K562 (cell line): ENCODE measurements around the gene IGLON5. TPM values are rescaled to one million over a fixed set of nuclear protein-coding genes. Genes with fewer than 3 reads are reported as not detected.

Experiments used
- ARHGAP35 ChIP-seq: fragments of 450-650 bp; IDR thresholded peaks from 2 replicates; pipeline ENCODE4 v1.6.1; 2018; ENCODE audit not compliant: partially characterized antibody
- BDP1 ChIP-seq: IDR thresholded peaks from 3 replicates; pipeline ENCODE4 v1.6.1; 2011; ENCODE audit not compliant: insufficient read length, insufficient read depth
- CTBP1 ChIP-seq: fragments of 450-650 bp; IDR thresholded peaks from 2 replicates; pipeline ENCODE4 v1.6.1; 2016; ENCODE audit warnings: borderline replicate concordance
- E2F3 ChIP-seq: fragments of 250-450 bp; sonication (Bioruptor Pico); IDR thresholded peaks from 2 replicates; pipeline ENCODE4 v1.4.0; 2020; ENCODE audit warnings: mild to moderate bottlenecking
- JUND ChIP-seq, 2 experiments: IDR thresholded peaks; 2 replicates in 1 of 2; 3 replicates in 1 of 2; pipeline ENCODE4 v1.6.1; 2011; ENCODE audit warnings: borderline replicate concordance in 2 of 2, low read depth in 2 of 2, low read length in 2 of 2, improper control_type of control experiment in 1 of 2, missing biosample characterization in 1 of 2, missing genetic modification characterization in 1 of 2, missing genetic modification reagents in 1 of 2
- MYC ChIP-seq, 2 experiments: fragments of 250-450 bp in 1 of 2; sonication (Bioruptor Pico) in 1 of 2; IDR thresholded peaks; 2 replicates each; pipeline versions ENCODE4 v1.5.1 to v1.6.1; 2012 to 2021; ENCODE audit warnings: low read depth in 2 of 2, borderline replicate concordance in 1 of 2, improper control_type of control experiment in 1 of 2, low read length in 1 of 2, mild to moderate bottlenecking in 1 of 2, moderate library complexity in 1 of 2
- PCBP1 ChIP-seq: fragments of 200-400 bp; formaldehyde crosslinking; IDR thresholded peaks from 2 replicates; pipeline ENCODE4 v1.6.1; 2018; ENCODE audit warnings: mild to moderate bottlenecking, low read depth, low read length; ENCODE audit not compliant: poor library complexity, severe bottlenecking
- RB1 ChIP-seq: fragments of 450-650 bp; IDR thresholded peaks from 2 replicates; pipeline ENCODE4 v1.6.1; 2017; ENCODE audit warnings: low read depth, mild to moderate bottlenecking
- TGIF2 ChIP-seq: sonication (generic); formaldehyde crosslinking; IDR thresholded peaks from 2 replicates; pipeline ENCODE4 v1.8.1; 2022; ENCODE audit warnings: mild to moderate bottlenecking, missing genetic modification reagents, moderate library complexity
- U2AF1 ChIP-seq: fragments of 200-400 bp; formaldehyde crosslinking; optimal IDR thresholded peaks from 2 replicates; pipeline ENCODE3; 2017; ENCODE audit warnings: mild to moderate bottlenecking, low read depth, low read length, moderate library complexity
- ZBTB40 ChIP-seq, 2 experiments: fragments of 450-650 bp in 1 of 2; sonication (generic) in 1 of 2; formaldehyde crosslinking in 1 of 2; IDR thresholded peaks; 2 replicates each; pipeline versions ENCODE4 v1.7.1 to v1.9.0; 2016 to 2022; ENCODE audit warnings: inconsistent platforms in 1 of 2, mild to moderate bottlenecking in 1 of 2, missing genetic modification reagents in 1 of 2
- ZNF740 ChIP-seq, 3 experiments: fragments of 200-800 bp in 1 of 3; sonication (Bioruptor generic) in 1 of 3; sonication (generic) in 1 of 3; formaldehyde crosslinking in 1 of 3; IDR thresholded peaks; 2 replicates each; pipeline versions ENCODE4 v1.6.1 to v1.8.0; 2016 to 2022; ENCODE audit warnings: mild to moderate bottlenecking in 2 of 3, missing compliant biosample characterization in 2 of 3, missing genetic modification characterization in 2 of 3, missing genetic modification reagents in 1 of 3
- polyA plus RNA-seq, 8 experiments: library from polyadenylated mRNA; depleted of rRNA in 4 of 8; stranded (reverse) in 5 of 8; unstranded in 3 of 8; fragments of >200 nt; fragmentation: Nextera tagmentation in 2 of 8; fragmentation: Illumina TruSeq in 1 of 8; extraction: Ambion mirVana in 2 of 8; extraction: Trizol in 1 of 8; gene quantifications; 2 replicates each; pipeline versions ENCODE4 v1.2.1 to v1.2.3, GENCODE V29; 2011 to 2014; ENCODE audit warnings: inconsistent platforms in 1 of 8, missing spikeins in 1 of 8
- total RNA-seq, 7 experiments: library from RNA; depleted of rRNA in 6 of 7; stranded (reverse); fragments of >200 nt in 6 of 7; fragmentation: Illumina TruSeq in 2 of 7; extraction: Trizol in 2 of 7; gene quantifications; 2 replicates each; pipeline versions ENCODE4 v1.2.1 to v1.2.3, GENCODE V29; 2011 to 2021; ENCODE audit warnings: low replicate concordance in 1 of 7

The IGLON5 gene
- total and polyA plus RNA-seq, 9 of the 15 experiments (the other 6 are each of a cell fraction or from before 2014, with no cell fraction given) = 0.03 to 0.22 (median 0.14) TPM; not detected in 2

DNA sequence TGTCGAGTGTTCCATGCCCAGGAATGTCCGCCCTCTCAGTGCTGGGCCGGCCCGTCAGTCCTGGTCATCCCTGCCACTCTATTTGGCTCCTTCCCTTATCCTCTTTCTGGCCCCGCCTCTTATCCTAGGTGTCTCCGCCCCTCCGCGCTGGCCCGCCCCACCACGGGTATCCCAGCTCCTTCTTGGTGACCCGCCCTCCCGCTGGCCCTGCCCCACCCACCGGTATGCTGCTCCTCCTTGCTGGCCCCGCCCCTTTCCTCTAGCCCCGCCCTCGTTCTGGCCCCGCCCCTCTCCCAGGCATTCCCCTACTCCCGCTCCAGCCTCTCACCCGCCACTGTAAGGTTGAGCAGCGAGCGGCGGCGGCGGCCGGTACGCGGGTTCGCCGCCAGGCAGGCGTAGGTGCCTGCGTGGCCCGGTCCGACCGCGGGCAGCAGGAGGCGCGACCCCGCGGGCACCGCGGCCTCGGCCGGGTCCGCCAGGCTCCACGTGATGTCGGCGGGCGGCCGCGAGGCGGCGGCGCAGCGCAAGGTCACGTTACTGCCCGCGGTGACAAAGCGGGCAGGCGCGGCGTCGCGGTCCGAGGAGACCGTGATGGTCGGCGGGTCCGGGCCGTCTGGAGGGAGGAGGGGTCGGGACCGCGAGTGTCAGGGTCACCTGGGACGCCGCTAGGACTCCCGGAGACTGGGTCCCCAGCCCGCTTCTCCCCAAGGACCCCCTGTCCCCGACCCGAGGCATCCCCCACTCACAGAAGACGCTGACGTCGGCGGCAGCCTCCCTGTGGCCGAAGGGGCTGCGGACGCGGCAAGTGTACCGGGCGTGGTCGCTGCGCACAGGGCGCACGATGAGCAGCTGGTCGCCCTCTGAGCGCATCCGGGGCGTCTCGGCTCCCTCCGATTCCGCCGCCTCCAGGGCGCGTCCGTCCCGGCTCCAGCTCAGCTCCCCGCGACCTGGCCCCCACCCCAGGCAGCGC is 28.5 kb downstream of the IGLON5 start (continued):
- TF ChIP-seq ZBTB40 (IDR thresholded peaks at IDR 0.05) (peak; percentile 54; the same call in 1 of the 2 replicates), ZBTB40 (CRISPR knock-in tag; IDR thresholded peaks at IDR 0.05) (no peak), U2AF1 (peak; percentile 23), TGIF2 (CRISPR knock-in tag) (0 out of 2 replicates have a peak, but pooled peaks have one; percentile 59), E2F3 (peak; percentile 72; the same call in 1 of the 2 replicates), PCBP1 (peak; percentile 72), CTBP1 (peak; percentile 86), BDP1 (no peak), JUND (IDR thresholded peaks at IDR 0.05; ENCODE audit: borderline replicate concordance, low read depth, low read length) (0 out of 2 replicates have a peak, but pooled peaks have one; percentile 1), JUND (tag; IDR thresholded peaks at IDR 0.05; ENCODE audit: borderline replicate concordance, low read depth, low read length) (no peak; the same call in 2 of the 3 replicates), MYC (IDR thresholded peaks at IDR 0.05; ENCODE audit: low read depth, low read length) (peak; percentile 81), MYC (CRISPR knock-in tag; IDR thresholded peaks at IDR 0.05; ENCODE audit: borderline replicate concordance, low read depth) (no peak), ZNF740 (CRISPR knock-in tag; IDR thresholded peaks at IDR 0.05) (peak; percentile 77; the same call in 1 of the 2 replicates), ZNF740 (tag; IDR thresholded peaks at IDR 0.05) (no peak), RB1 (peak; percentile 97), ARHGAP35 (no peak)
